ENCODE results near the gene ABHD4.

GRCh38 chr14:22634233-22634900 is 36.3 kb downstream of the ABHD4 start:
- no peak for TF ChIP-seq CTCF (IDR thresholded peaks at IDR 0.05)
- no peak for TF ChIP-seq EP300 (IDR thresholded peaks at IDR 0.05; ENCODE audit: low read depth)
- TF ChIP-seq POLR2A (IDR thresholded peaks at IDR 0.05): no peak

All from transverse colon (tissue), 3 donors.